ENCODE data around the gene BTBD8. TPM values are rescaled to one million over a fixed set of nuclear protein-coding genes. Genes with fewer than 3 reads are reported as not detected.

The BTBD8 gene
- total RNA-seq, 4 donors from 2014 or later: 0.90 to 5.7 (median 3.4) TPM

Other genes starting within 250 kb of the BTBD8 start
- gene TGFBR3, start 194.2 kb upstream of the BTBD8 start, total RNA-seq: 10 to 100 TPM; 37.3 to 61.7 (median 48.4) TPM
- not detected for gene BRDT, start 130.9 kb upstream of the BTBD8 start, total RNA-seq
- gene EPHX4, start 50.4 kb upstream of the BTBD8 start, total RNA-seq: not detected
- gene SETSIP, start 4.9 kb upstream of the BTBD8 start, total RNA-seq: not detected
- not detected for gene C1orf146, start 137.6 kb downstream of the BTBD8 start, total RNA-seq
- gene GLMN, start 218.6 kb downstream of the BTBD8 start, total RNA-seq: 1 to 10 TPM; 2.6 to 9.5 (median 5.2) TPM
- 10 to 100 TPM; 11.4 to 19.1 (median 14.7) TPM for gene RPAP2, start 218.7 kb downstream of the BTBD8 start, total RNA-seq

Measured in gastrocnemius medialis (tissue), 4 donors.